Skeletal muscle cell (primary cell): Measurements from ENCODE around the gene NSUN6.

Source experiments
- DNase-seq: peaks from one replicate; pipeline ENCODE4 v3.0.0-alpha.2; 2010; ENCODE audit warnings: low read depth
- H3K4me3 ChIP-seq: 2 replicates; pipeline ENCODE4 v1.5.1; 2011; ENCODE audit warnings: low read depth, mild to moderate bottlenecking, control low read depth, low read length, moderate library complexity

The NSUN6 gene

GRCh38 chr10:18527687-18528086 lies 123.7 kb downstream of the NSUN6 start:
- H3K4me3 ChIP-seq, result no peak overlapping the region
- DNase-seq, result no peak

GRCh38 chr10:18523858-18524257 lies 127.5 kb downstream of the NSUN6 start:
- no peak overlapping the region for H3K4me3 ChIP-seq
- DNase-seq, result no peak

- DNase-seq, result no peak
Measured at GRCh38 chr10:18523025-18523424, 128.4 kb downstream of the NSUN6 start.

DNA sequence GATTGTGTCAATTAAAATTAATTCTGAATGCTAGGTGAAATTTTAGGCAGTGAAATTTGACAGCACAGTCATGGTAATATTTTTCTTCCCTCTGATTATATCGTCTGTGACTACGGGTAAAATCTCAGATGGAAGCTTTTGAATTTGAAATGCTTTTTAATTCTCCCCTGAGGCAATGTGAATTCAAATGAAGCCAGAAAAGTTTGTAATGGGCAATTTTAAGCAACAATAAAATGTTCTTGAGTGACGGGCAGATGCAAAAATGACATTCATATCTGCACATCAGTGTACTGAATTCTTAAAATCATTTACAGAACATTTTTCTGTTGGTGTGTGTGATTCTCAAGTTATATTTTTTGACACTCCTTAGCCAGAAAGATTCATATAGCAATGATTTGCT lies 134.5 kb downstream of the NSUN6 start:
- H3K4me3 ChIP-seq, result no peak overlapping the region
- DNase-seq, result no peak

More at GRCh38 chr10:18523025-18523424, 128.4 kb downstream of the NSUN6 start:
- no peak overlapping the region for H3K4me3 ChIP-seq

GRCh38 chr10:18514537-18514936 lies 136.8 kb downstream of the NSUN6 start:
- H3K4me3 ChIP-seq, result no peak overlapping the region
- DNase-seq, result no peak

- no peak overlapping the region for H3K4me3 ChIP-seq
- DNase-seq, result no peak
Measured at GRCh38 chr10:18508587-18508986, 142.8 kb downstream of the NSUN6 start.

DNA sequence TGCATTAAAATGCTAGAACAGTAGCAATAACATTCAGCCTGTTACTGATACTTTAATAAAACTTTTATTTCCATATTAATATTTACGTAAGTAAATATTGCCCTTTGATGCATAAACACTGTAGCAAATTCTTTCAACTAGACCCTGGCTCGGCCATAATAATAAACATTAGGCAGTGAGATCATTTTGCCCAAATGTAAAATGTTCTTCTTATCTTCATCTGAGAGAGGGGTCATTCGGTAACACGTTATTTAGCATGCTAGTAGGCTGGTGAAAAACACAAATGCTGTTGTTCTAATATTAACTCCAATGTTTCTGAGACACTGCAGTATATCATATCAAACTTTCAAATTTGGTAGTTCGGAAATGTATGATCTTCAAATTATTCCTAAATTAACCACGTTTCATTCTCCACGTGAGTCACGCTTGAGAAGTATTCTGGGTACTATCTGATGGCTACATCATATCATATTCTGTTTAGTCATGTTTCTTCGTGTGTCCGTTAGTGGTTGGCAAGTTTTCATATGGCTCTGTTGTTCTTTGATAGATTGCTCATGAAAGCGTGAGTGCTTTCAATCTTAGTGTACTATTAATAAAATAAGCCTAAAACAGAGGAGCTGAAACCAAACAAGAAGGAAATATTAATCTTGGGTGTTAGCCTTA lies 145.8 kb downstream of the NSUN6 start:
- H3K4me3 ChIP-seq, result no peak overlapping the region
- no peak for DNase-seq

DNA sequence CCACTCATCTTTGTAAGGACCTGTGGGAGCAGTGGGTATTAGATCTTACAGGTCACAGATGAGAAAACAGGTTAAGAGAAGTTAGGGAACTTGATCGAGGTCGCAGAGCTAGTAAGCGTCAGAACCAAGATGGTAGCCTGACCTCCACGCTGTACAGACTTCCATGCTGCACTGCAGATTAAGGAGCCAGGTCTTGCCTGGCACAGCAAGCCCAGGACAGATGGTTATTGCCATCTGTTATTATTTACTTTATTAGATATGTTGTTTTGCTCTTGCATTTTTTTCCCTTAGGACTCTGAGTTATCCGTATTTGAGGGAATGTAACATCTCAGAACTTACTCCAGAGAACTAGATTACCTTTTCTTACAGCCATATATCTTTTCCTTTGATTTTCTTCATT lies 147.2 kb downstream of the NSUN6 start:
- H3K4me3 ChIP-seq, result no peak overlapping the region
- no peak for DNase-seq

GRCh38 chr10:18501629-18502028 lies 149.8 kb downstream of the NSUN6 start:
- no peak for DNase-seq
- H3K4me3 ChIP-seq, result no peak overlapping the region

- no peak for DNase-seq
- H3K4me3 ChIP-seq, result no peak overlapping the region
Measured at GRCh38 chr10:18501198-18501597, 150.2 kb downstream of the NSUN6 start.

GRCh38 chr10:18500576-18500975 lies 150.8 kb downstream of the NSUN6 start:
- no peak for DNase-seq
- H3K4me3 ChIP-seq, result no peak overlapping the region

DNA sequence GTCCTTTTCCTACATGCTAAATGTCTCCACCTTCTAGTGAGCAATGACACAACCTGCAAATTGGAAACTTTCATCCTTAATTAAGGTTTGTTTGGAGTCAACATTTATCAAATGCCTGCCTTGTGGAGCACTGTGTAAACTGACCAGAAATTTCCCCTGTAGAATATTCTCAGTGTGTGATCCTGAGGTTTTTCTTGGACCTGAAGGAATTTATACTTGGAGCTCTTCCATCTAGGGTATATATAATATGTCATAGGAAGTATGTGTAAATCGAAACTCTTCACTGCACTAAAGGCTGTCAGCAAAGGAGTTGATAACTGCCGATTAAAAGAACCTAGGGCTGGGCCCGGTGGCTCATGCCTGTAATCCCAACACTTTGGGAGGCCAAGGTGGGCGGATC lies 152.4 kb downstream of the NSUN6 start:
- DNase-seq, result no peak
- H3K4me3 ChIP-seq, result no peak overlapping the region

DNA sequence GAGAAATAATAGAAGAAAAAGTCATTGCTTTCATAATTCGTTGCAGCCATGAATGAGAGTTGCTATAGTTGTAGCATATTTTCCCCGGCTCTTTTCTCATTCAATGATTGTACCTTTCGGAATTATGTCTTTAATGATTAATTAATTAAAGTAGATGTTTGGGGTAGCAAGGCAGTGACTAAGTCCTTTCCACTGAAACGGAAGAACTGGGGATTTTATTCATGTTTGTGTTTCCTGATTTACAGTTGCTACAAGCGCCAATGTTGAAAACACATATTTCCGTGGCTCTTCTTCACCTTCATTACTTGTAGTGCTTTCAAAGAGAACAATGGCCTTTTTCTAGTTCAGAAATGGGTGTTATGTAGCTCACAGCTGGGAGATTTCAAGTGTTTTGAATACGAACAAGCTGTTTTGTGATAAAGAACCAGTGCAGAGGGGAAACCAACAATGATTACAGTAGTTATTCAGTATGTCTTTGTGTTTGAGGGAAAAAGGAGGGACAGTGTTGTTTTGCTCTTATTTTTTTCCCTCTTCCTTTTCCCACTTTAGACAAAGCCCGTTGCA lies 153.5 kb downstream of the NSUN6 start:
- no peak overlapping the region for H3K4me3 ChIP-seq
- DNase-seq, result no peak
